IPS DF 19.7 (cell line): ENCODE results near the gene RAPGEF6.
A peak's percentile ranks its signal among the peaks of the same experiment; 100 is the strongest.
"Not testable (repeated sequence)": the region's sequence is repeated elsewhere in the genome, so short reads cannot be mapped to it uniquely, and the experiment has no call there.

Experiments
- DNase-seq: peaks from one replicate; pipeline ENCODE4 v3.0.0-alpha.2; 2013; ENCODE audit warnings: low read depth, low spot score

Gene RAPGEF6

GRCh38 chr5:131640043-131640856 lies 5.2 kb upstream of the RAPGEF6 start:
- no peak for DNase-seq

GRCh38 chr5:131639148-131639547 lies 4.1 kb upstream of the RAPGEF6 start:
- no peak for DNase-seq

GRCh38 chr5:131637694-131638093 lies 2.7 kb upstream of the RAPGEF6 start:
- no peak for DNase-seq

- no peak for DNase-seq
Measured at GRCh38 chr5:131635684-131636572, 899 bp upstream of the RAPGEF6 start.

GRCh38 chr5:131634666-131634995 lies 398 bp downstream of the RAPGEF6 start:
- DNase-seq = peak; percentile 40

- DNase-seq = no peak
Measured at GRCh38 chr5:131634238-131634637, 791 bp downstream of the RAPGEF6 start.

GRCh38 chr5:131633830-131634229 lies 1.2 kb downstream of the RAPGEF6 start:
- no peak for DNase-seq

GRCh38 chr5:131630963-131631350 lies 4.1 kb downstream of the RAPGEF6 start:
- DNase-seq = no peak

- no peak for DNase-seq
Measured at GRCh38 chr5:131630208-131630962, 4.6 kb downstream of the RAPGEF6 start.

- no peak for DNase-seq
Measured at GRCh38 chr5:131628990-131629389, 6.0 kb downstream of the RAPGEF6 start.

- no peak for DNase-seq
Measured at GRCh38 chr5:131627207-131627865, 7.7 kb downstream of the RAPGEF6 start.

GRCh38 chr5:131622633-131623032 lies 12.4 kb downstream of the RAPGEF6 start:
- no peak for DNase-seq

- not testable (repeated sequence) for DNase-seq
Measured at GRCh38 chr5:131621164-131621563, 13.9 kb downstream of the RAPGEF6 start.

- DNase-seq = no peak
Measured at GRCh38 chr5:131619102-131619501, 15.9 kb downstream of the RAPGEF6 start.

- no peak for DNase-seq
Measured at GRCh38 chr5:131617140-131617822, 17.7 kb downstream of the RAPGEF6 start.

- DNase-seq = no peak
Measured at GRCh38 chr5:131615957-131616356, 19.1 kb downstream of the RAPGEF6 start.

- DNase-seq = no peak
Measured at GRCh38 chr5:131613423-131613822, 21.6 kb downstream of the RAPGEF6 start.

- no peak for DNase-seq
Measured at GRCh38 chr5:131611064-131611381, 24.0 kb downstream of the RAPGEF6 start.

- DNase-seq = peak; percentile 23
Measured at GRCh38 chr5:131610198-131611063, 24.6 kb downstream of the RAPGEF6 start.

- DNase-seq = no peak
Measured at GRCh38 chr5:131609774-131610173, 25.3 kb downstream of the RAPGEF6 start.
